IPS-NIHi11 (cell line): ENCODE measurements around the gene C1orf174.

Experiments
- DNase-seq: peaks from one replicate; pipeline ENCODE4 v3.0.0; 2012; ENCODE audit warnings: mixed read lengths, low spot score

C1orf174 gene

GRCh38 chr1:3900150-3900968 is at the start of gene C1orf174:
TSS of gene C1orf174 (minus strand) at chr1:3900272. CDS start at chr1:3900186, 86 bp downstream.
- DNase-seq = peak; percentile 97

GRCh38 chr1:3948344-3948743 is 48.3 kb upstream of the C1orf174 start:
- no peak for DNase-seq

- no peak for DNase-seq
Observed at GRCh38 chr1:3945916-3946840, 46.1 kb upstream of the C1orf174 start.

GRCh38 chr1:3945222-3945621 is 45.1 kb upstream of the C1orf174 start:
- DNase-seq = no peak

- no peak for DNase-seq
Observed at GRCh38 chr1:3944578-3945125, 44.6 kb upstream of the C1orf174 start.

DNA sequence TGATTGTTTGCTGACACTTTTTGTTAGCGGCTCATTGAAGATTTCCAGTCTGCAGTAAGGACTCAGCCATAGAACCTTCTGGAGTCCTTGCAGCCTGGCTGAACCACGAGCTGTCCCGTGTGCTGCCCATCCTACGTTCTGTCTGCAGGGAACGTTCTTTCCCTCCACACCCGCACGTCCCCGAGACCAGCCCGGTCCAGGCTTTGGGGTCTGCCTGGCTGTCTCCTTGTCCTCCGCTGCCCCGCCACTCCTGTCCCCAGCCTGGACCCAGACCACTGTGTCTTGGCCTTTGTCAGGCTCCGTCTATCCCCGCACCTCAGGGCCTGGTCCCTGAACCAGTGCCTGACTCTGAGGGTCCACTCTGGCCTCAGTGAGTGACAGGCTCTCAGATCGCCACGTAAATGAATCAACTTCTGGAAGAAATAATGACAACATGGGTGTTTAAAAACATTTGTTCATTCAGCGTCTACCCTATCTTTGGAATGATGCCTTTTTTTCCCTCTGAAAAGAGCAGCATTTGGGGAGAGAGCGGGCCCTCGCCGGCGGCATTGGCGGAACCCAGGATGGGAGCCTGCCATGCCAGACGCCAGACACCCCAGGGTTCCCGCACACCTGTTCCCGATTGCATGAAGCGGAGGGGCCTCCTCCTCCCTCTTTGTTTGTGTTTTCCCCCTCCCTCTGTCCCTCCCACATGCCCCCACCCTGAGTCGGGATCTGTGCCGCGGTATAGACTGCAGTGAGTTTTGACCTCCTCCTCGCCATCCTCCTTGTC is 43.9 kb upstream of the C1orf174 start:
- no peak for DNase-seq

- DNase-seq = no peak
Observed at GRCh38 chr1:3943123-3943431, 43.0 kb upstream of the C1orf174 start.

GRCh38 chr1:3942416-3943122 is 42.5 kb upstream of the C1orf174 start:
- DNase-seq = no peak

- no peak for DNase-seq
Observed at GRCh38 chr1:3940754-3941345, 40.8 kb upstream of the C1orf174 start.

DNA sequence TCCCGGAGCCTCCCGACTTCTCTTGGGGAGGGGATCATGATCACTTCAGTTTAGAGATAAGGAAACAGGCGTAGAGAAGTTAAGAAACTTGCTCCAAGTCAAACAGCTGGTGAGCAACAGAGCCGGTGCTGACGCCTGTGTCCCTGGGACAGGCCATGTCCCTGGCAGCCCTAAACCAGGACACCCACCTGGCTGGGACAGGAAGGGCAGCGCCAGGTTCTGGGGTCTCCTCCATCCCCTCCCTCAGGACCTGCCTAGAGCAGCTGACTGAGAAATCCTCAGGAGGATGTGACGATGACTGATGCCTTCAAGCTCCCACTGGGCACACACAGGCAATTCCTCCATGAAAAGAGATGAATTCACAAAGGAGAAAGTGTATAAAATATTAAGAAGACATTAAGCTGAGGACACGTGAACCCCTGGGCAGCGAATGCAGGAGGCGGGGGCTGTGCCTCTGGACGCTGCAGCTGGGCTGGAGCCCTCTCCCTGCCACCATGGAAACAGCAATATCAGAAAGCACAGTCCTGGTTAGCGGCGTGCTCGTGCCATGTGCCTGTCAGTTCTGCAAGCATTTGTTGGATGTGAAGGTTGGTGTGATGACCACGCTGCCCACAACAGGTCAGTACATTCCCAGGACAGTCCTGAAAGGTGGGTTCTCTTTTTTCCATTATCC is 40.1 kb upstream of the C1orf174 start:
- no peak for DNase-seq

DNA sequence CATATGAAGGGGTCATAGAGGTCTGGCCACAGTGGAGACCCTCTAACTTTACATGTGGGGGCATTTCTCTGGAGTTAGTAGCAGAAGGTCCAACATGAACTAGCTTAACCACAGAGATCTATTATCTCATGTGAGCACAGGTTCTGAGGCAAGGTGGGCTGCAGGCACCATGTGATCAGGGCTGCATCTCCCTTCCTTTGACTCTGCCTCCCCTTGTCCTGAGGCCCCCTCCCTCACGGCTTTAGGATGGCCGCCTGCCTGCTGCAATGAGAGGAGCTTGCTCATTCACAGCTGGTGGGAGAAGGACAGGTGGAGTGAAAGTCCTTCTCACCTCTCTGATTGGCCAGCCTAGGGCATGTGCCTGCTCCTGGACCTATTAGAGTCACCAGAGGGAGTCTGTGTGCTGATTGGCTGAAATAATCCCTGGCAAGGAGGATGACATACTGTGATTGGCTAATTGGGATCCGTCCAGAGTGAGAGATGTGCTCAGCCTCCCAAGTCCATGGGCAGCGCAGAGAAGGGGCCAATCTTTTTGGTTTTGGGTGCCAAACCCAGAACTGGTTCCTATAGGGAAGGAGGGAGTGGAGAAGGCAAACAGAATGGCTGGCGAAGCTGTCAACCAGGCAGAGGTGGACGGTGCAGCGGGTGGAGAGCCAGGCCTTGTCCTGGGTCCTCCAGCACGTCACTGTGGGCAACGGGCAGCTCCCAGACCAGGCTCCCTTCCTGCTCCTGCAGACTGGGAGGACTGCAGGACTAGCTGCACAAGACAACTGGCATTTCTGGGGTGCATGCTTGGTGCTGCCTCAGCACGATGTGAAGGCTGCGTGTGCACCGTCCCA is 39.4 kb upstream of the C1orf174 start:
- no peak for DNase-seq

- no peak for DNase-seq
Observed at GRCh38 chr1:3932156-3932919, 32.3 kb upstream of the C1orf174 start.

- DNase-seq = no peak
Observed at GRCh38 chr1:3931007-3931912, 31.2 kb upstream of the C1orf174 start.

- no peak for DNase-seq
Observed at GRCh38 chr1:3930301-3931006, 30.4 kb upstream of the C1orf174 start.

DNA sequence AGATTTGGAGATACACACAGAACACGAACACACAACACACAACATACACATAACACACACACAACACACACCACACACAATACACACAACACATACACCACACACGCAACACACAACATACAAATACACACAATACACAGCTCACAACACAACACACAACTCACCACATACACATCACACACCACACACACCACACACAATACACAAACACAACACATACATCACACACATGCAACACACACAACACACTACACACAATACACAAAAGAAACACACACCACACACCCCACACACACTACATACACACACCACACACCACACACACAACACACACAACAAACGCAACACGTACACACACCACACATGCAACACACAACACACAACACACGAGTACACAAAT is 29.1 kb upstream of the C1orf174 start:
- DNase-seq = no peak

DNA sequence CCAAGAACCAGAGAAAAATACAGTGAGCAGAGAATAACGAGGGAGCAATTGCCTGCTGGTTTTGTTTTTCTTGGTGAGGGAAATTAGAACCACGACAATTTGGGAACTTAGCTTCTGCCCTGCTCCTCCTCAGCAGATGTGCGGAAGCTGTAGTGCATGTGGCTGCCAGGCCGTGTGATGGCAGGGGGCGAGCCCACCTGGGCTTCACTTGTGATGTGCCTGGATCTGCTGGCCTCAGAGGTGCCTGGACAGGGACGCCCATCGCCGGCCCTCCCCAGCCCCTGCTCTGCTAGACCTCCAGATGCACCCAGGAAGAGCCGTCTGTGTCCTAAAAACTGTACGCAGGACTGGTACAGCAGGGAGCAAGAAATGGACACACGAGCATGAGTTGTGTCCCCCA is 28.5 kb upstream of the C1orf174 start:
- DNase-seq = no peak

DNA sequence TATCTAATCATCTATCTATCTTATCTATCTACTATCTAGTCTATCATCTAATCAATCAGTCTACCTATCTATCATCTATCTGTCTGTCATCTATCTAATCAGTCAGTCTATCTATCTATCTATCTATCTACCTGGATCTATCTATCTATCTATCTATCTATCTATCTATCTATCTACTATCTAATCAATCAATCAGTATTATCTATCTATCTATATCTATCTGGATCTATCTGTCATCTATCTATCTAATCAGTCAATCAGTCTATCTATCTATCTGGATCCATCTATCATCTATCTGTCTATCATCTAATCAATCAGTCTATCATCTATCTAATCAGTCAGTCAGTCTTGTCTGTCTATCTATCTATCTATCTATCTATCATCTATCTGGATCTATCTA is 26.9 kb upstream of the C1orf174 start:
- DNase-seq = no peak
